H1 (cell line): Measurements from ENCODE around the gene CCDC93. TPM values are rescaled to one million over a fixed set of nuclear protein-coding genes. Genes with fewer than 3 reads are reported as not detected.

Experiments
- CTCF ChIA-PET: fragments of 300-600 bp; sonication (Branson Sonifier 250); formaldehyde crosslinking; loops from one replicate; lab custom pipeline; 2021; ENCODE audit not compliant: partially characterized antibody; lab: Charles Lee
- POLR2A ChIA-PET: fragments of 300-600 bp; sonication (Branson Sonifier 250); formaldehyde crosslinking; loops from one replicate; lab custom pipeline; 2021; ENCODE audit warnings: inconsistent platforms; ENCODE audit not compliant: partially characterized antibody; lab: Charles Lee
- DNase-seq, 2 experiments: peaks; one replicate each; pipeline versions ENCODE4 v3.0.0 to v3.0.0-alpha.2; 2010 to 2022; ENCODE audit warnings: low spot score in 2 of 2, low read depth in 1 of 2, mixed read lengths in 1 of 2
- FAIRE-seq: peaks from 2 replicates; lab custom pipeline; 2011; peaks lifted over from hg19 to GRCh38; lab: Jason Lieb, UNC
- H2AFZ ChIP-seq: 2 replicates; pipeline ENCODE4 v1.8.1; 2012; ENCODE audit warnings: low read length, inconsistent platforms
- H2AK5ac ChIP-seq: 2 replicates; pipeline ENCODE4 v1.6.1; 2013; ENCODE audit warnings: low read depth, low read length
- H2BK120ac ChIP-seq: replicated peaks from 2 replicates; pipeline ENCODE3; 2013; ENCODE audit warnings: low read depth, low read length, inconsistent platforms
- H2BK12ac ChIP-seq: 2 replicates; pipeline ENCODE4 v1.6.1; 2013; ENCODE audit warnings: low read depth, low read length
- H2BK15ac ChIP-seq: 2 replicates; pipeline ENCODE4 v1.6.1; 2013; ENCODE audit warnings: low read length
- H2BK20ac ChIP-seq: 2 replicates; pipeline ENCODE4 v1.6.1; 2013; ENCODE audit warnings: low read length
- H2BK5ac ChIP-seq: 2 replicates; pipeline ENCODE4 v1.6.1; 2013; ENCODE audit warnings: low read depth, low read length
- H3K14ac ChIP-seq: 2 replicates; pipeline ENCODE4 v1.6.1; 2013; ENCODE audit warnings: inconsistent platforms; ENCODE audit not compliant: insufficient read length
- H3K18ac ChIP-seq: 2 replicates; pipeline ENCODE4 v1.6.1; 2013; ENCODE audit warnings: low read length; ENCODE audit errors: extremely low read depth
- H3K23ac ChIP-seq: 2 replicates; pipeline ENCODE4 v1.6.1; 2013; ENCODE audit warnings: inconsistent platforms; ENCODE audit not compliant: insufficient read length
- H3K23me2 ChIP-seq: 2 replicates; pipeline ENCODE4 v1.6.1; 2013; ENCODE audit warnings: low read depth, low read length
- H3K27ac ChIP-seq: 2 replicates; pipeline ENCODE4 v1.6.1; 2011; ENCODE audit warnings: low read depth, low read length, inconsistent platforms
- H3K27me3 ChIP-seq, 4 experiments: replicated peaks in 1 of 4; 1 replicate in 1 of 4; 2 replicates in 3 of 4; pipeline versions ENCODE4 v1.6.1 to v1.8.1; 2011 to 2013; ENCODE audit warnings: low read length in 3 of 4, mild to moderate bottlenecking in 3 of 4, inconsistent platforms in 2 of 4, mixed read lengths in 2 of 4, moderate library complexity in 1 of 4; ENCODE audit not compliant: control insufficient read depth in 3 of 4, insufficient read depth in 3 of 4; ENCODE audit errors: extremely low read depth in 1 of 4
- H3K36me3 ChIP-seq, 4 experiments: 2 replicates each; pipeline versions ENCODE4 v1.6.1 to v1.8.1; 2011 to 2013; ENCODE audit warnings: mild to moderate bottlenecking in 4 of 4, low read length in 3 of 4, moderate library complexity in 2 of 4, control low read depth in 1 of 4, inconsistent platforms in 1 of 4; ENCODE audit not compliant: insufficient read depth in 4 of 4, control insufficient read depth in 2 of 4
- H3K4ac ChIP-seq: replicated peaks from 2 replicates; pipeline ENCODE3; 2013; ENCODE audit warnings: low read length, low read depth, mixed read lengths, inconsistent platforms; ENCODE audit not compliant: insufficient read length
- H3K4me1 ChIP-seq, 4 experiments: replicated peaks in 1 of 4; 1 replicate in 1 of 4; 2 replicates in 3 of 4; pipeline versions ENCODE4 v1.6.1 to v1.8.1; 2011 to 2013; ENCODE audit warnings: low read length in 3 of 4, inconsistent platforms in 2 of 4, mixed read lengths in 1 of 4; ENCODE audit not compliant: insufficient read depth in 4 of 4, control insufficient read depth in 3 of 4
- H3K4me2 ChIP-seq, 2 experiments: 2 replicates each; pipeline versions ENCODE4 v1.6.1 to v1.8.1; 2011 to 2013; ENCODE audit warnings: low read depth in 2 of 2, low read length in 2 of 2, control low read depth in 1 of 2, inconsistent platforms in 1 of 2, mild to moderate bottlenecking in 1 of 2; ENCODE audit not compliant: insufficient read depth in 1 of 2
- H3K4me3 ChIP-seq, 4 experiments: fragments of 200-600, 300-600 bp in 1 of 4; sonication (generic), shearing (Covaris generic), sonication (Bioruptor Twin) in 1 of 4; 2 replicates each; pipeline versions ENCODE4 v1.5.1 to v1.8.1; 2011 to 2016; ENCODE audit warnings: low read length in 4 of 4, low read depth in 3 of 4, control low read depth in 2 of 4, inconsistent platforms in 2 of 4, mild to moderate bottlenecking in 2 of 4, mixed read lengths in 1 of 4, moderate library complexity in 1 of 4; ENCODE audit not compliant: insufficient read depth in 2 of 4; ENCODE audit errors: extremely low read depth in 1 of 4
- H3K56ac ChIP-seq: replicated peaks from 2 replicates; pipeline ENCODE3; 2013; ENCODE audit warnings: low read depth, mild to moderate bottlenecking, mixed read lengths, low read length, inconsistent platforms; ENCODE audit not compliant: insufficient read length
- H3K79me1 ChIP-seq: 2 replicates; pipeline ENCODE4 v1.6.1; 2013; ENCODE audit warnings: low read depth, low read length, control low read depth
- H3K79me2 ChIP-seq, 2 experiments: 2 replicates each; pipeline versions ENCODE4 v1.6.1 to v1.8.1; 2012 to 2013; ENCODE audit warnings: low read length in 2 of 2, mild to moderate bottlenecking in 2 of 2, inconsistent platforms in 1 of 2; ENCODE audit not compliant: insufficient read depth in 2 of 2, control insufficient read depth in 1 of 2
- H3K9ac ChIP-seq, 4 experiments: replicated peaks in 1 of 4; 1 replicate in 1 of 4; 2 replicates in 3 of 4; pipeline versions ENCODE4 v1.6.1 to v1.8.1; 2011 to 2013; ENCODE audit warnings: low read depth in 3 of 4, low read length in 3 of 4, control low read depth in 2 of 4, mild to moderate bottlenecking in 2 of 4, moderate library complexity in 2 of 4, inconsistent platforms in 1 of 4; ENCODE audit errors: extremely low read depth in 1 of 4
- H3K9me3 ChIP-seq, 2 experiments: 2 replicates each; pipeline versions ENCODE4 v1.6.1 to v1.8.1; 2012 to 2013; ENCODE audit warnings: mild to moderate bottlenecking in 2 of 2, moderate library complexity in 2 of 2, control low read depth in 1 of 2, inconsistent platforms in 1 of 2, low read depth in 1 of 2, low read length in 1 of 2, mixed read lengths in 1 of 2; ENCODE audit not compliant: insufficient read depth in 2 of 2
- H4K20me1 ChIP-seq, 2 experiments: replicated peaks in 1 of 2; 2 replicates each; pipeline versions ENCODE3 to v1.8.1; 2011 to 2013; ENCODE audit warnings: inconsistent platforms in 2 of 2, low read length in 2 of 2, mild to moderate bottlenecking in 1 of 2; ENCODE audit not compliant: insufficient read depth in 2 of 2, control insufficient read depth in 1 of 2
- H4K5ac ChIP-seq: 2 replicates; pipeline ENCODE4 v1.6.1; 2013; ENCODE audit warnings: low read length, low read depth, mixed read lengths, inconsistent platforms; ENCODE audit not compliant: insufficient read length
- H4K8ac ChIP-seq: 2 replicates; pipeline ENCODE4 v1.8.0; 2013; ENCODE audit warnings: mild to moderate bottlenecking, moderate library complexity, low read length, inconsistent platforms; ENCODE audit not compliant: insufficient read depth; ENCODE audit errors: extremely low read depth
- H4K91ac ChIP-seq: replicated peaks from 2 replicates; pipeline ENCODE3; 2013; ENCODE audit warnings: low read length, mixed read lengths, inconsistent platforms; ENCODE audit not compliant: insufficient read length
- ATF2 ChIP-seq: IDR thresholded peaks from 2 replicates; pipeline ENCODE4 v1.6.1; 2012; ENCODE audit warnings: low read length, inconsistent platforms
- CEBPB ChIP-seq: IDR thresholded peaks from 2 replicates; pipeline ENCODE4 v1.6.1; 2012; ENCODE audit warnings: low read depth, low read length
- E2F6 ChIP-seq: IDR thresholded peaks from 2 replicates; pipeline ENCODE4 v1.6.1; 2012; ENCODE audit warnings: inconsistent platforms
- YY1 ChIP-seq: IDR thresholded peaks from 2 replicates; pipeline ENCODE4 v1.6.1; 2011; ENCODE audit warnings: low read depth, mild to moderate bottlenecking, low read length
- WGBS, 2 experiments: shearing (Covaris generic) in 1 of 2; methylation state at CpG; one replicate each; pipeline versions ENCODE4 v1.1.6 to v1.1.7; 2013 to 2015; ENCODE audit warnings: low lambda C conversion rate in 2 of 2, mixed read lengths in 2 of 2, inconsistent platforms in 1 of 2, low coverage in 1 of 2, missing lambda C conversion rate in 1 of 2; ENCODE audit not compliant: insufficient replicate concordance in 2 of 2, insufficient coverage in 1 of 2, insufficient read length in 1 of 2; ENCODE audit errors: extremely low coverage in 1 of 2, missing lambda C conversion rate in 1 of 2; 5-methylcytosine and 5-hydroxymethylcytosine counted together
- polyA plus RNA-seq, 7 experiments: library from polyadenylated mRNA; depleted of rRNA in 3 of 7; stranded (reverse) in 5 of 7; unstranded in 2 of 7; fragments of >200 nt in 5 of 7; fragments of 200-250 nt in 2 of 7; gene quantifications; 1 replicate in 5 of 7; 2 replicates in 1 of 7; 4 replicates in 1 of 7; pipeline versions ENCODE4 v1.2.1 to v1.2.3, GENCODE V29; 2011 to 2013; ENCODE audit warnings: missing spikeins in 2 of 7, mixed read lengths in 2 of 7
- total RNA-seq: library from RNA; stranded (reverse); fragmentation: NEBNext Ultra II Directional; extraction: Animal tissue kit (Norgen Biotek cat#: 25700); gene quantifications from 2 replicates; pipeline ENCODE4 v1.2.1, GENCODE V29; 2021

CCDC93 gene
- total and polyA plus RNA-seq, 2 of the 8 experiments (the other 6 are each of a cell fraction or from before 2014, with no cell fraction given) = 5.5 to 18.0 TPM

- Histone ChIP-seq H2BK120ac (no peak overlapping the region), H3K23me2 (no peaks in the 10 kb centered on the region), H4K5ac (no peak overlapping the region), H3K4me3 (no peak overlapping the region), H3K79me1 (no peaks in the 10 kb centered on the region), H2BK5ac (no peak overlapping the region), H3K27me3 (no peaks in the 10 kb centered on the region), H4K20me1 (no peaks in the 10 kb centered on the region), H3K27ac (no peak overlapping the region), H3K23ac (no peak overlapping the region), H3K36me3 (no peaks in the 10 kb centered on the region), H3K56ac (no peak overlapping the region), H3K14ac (no peak overlapping the region), H2BK12ac (no peak overlapping the region), H2BK15ac (no peak overlapping the region), H4K8ac (no peak overlapping the region), H3K18ac (no peak overlapping the region), H4K91ac (no peak overlapping the region), H3K9ac (no peak overlapping the region), H3K4ac (no peak overlapping the region), H2AK5ac (no peak overlapping the region), H3K9me3 (no peaks in the 10 kb centered on the region), H3K79me2 (no peaks in the 10 kb centered on the region), H2BK20ac (no peak overlapping the region), H3K4me1 (peaks cover 0 to 2% (median 0%) of the 10 kb centered on the region in 4 experiments; a peak in 2 of 7 replicates), H2AFZ (no peak overlapping the region), H3K4me2 (no peak overlapping the region)
- whole genome bisulfite sequencing, 2 experiments = 87% methylated on average over 3 of the region's 3 CpGs; no CpG with 5 or more reads in 1 of the 2 experiments
- no peak for TF ChIP-seq ATF2
- no peak for TF ChIP-seq E2F6
- TF ChIP-seq YY1 = no peak
- TF ChIP-seq CEBPB = no peak
- CTCF ChIA-PET = interaction anchor here (0.6 to 12.7 kb wide), 21 partner anchors 10 to 818 kb away, joined by 3 to 147 read pairs (median 4); no protein-coding TSS in a partner anchor
- FAIRE-seq = no peak
- no peak for DNase-seq
- POLR2A ChIA-PET = no interaction called here
Measured at GRCh38 chr2:118047380-118047826, 33.5 kb upstream of the CCDC93 start.
